GM12878 (cell line): ENCODE results near the gene OR6T1. TPM values are rescaled to one million over a fixed set of nuclear protein-coding genes. Genes with fewer than 3 reads are reported as not detected.

Experiments used
- ATAC-seq: fragments of 200-7000 bp; cut with Tn5 transposase; 3 replicates; pipeline ENCODE4 v1.9.1; 2020; ENCODE audit warnings: mild to moderate bottlenecking, moderate library complexity
- BruUV-seq: library from RNA; stranded (reverse); fragments of 400-500 nt; replicated peaks from 2 replicates; lab custom pipeline; 2021; lab: Mats Ljungman, UMichigan
- CTCF ChIA-PET: fragments of 300-600 bp; sonication (Branson Sonifier 250); formaldehyde crosslinking; extraction: SDS; loops from one replicate; lab custom pipeline; 2021; ENCODE audit warnings: inconsistent platforms; lab: Yijun Ruan, JAX
- POLR2A ChIA-PET: fragments of 350-600 bp; formaldehyde crosslinking; extraction: SDS; loops from one replicate; lab custom pipeline; 2021; ENCODE audit warnings: inconsistent platforms; lab: Charles Lee
- RAD21 ChIA-PET: fragments of 300-600 bp; sonication (Branson Sonifier 250); formaldehyde crosslinking; loops from one replicate; lab custom pipeline; 2023; ENCODE audit warnings: antibody characterized with exemption; ENCODE audit not compliant: unreplicated experiment; lab: Charles Lee
- SMC1A ChIA-PET: fragments of 300-600 bp; sonication (Branson Sonifier 250); formaldehyde crosslinking; loops from one replicate; lab custom pipeline; 2023; ENCODE audit not compliant: unreplicated experiment, uncharacterized antibody; lab: Charles Lee
- DNase-seq: peaks from one replicate; pipeline ENCODE4 v3.0.0-alpha.2; 2011; ENCODE audit warnings: low read depth, low spot score
- FAIRE-seq: peaks from 3 replicates; lab custom pipeline; 2011; peaks lifted over from hg19 to GRCh38; lab: Jason Lieb, UNC
- H2AFZ ChIP-seq: 2 replicates; pipeline ENCODE4 v1.6.0; 2011; ENCODE audit warnings: low read depth, low read length, control low read depth; ENCODE audit not compliant: control insufficient read depth
- H3K27ac ChIP-seq: 2 replicates; pipeline ENCODE4 v1.5.1; 2011; ENCODE audit warnings: control low read depth; ENCODE audit not compliant: control insufficient read depth, insufficient read depth
- H3K27me3 ChIP-seq, 2 experiments: replicated peaks in 1 of 2; 2 replicates each; pipeline versions ENCODE4 v1.6.0 to v1.6.1; 2011; ENCODE audit warnings: low read length in 1 of 2; ENCODE audit not compliant: control insufficient read depth in 2 of 2, insufficient read depth in 2 of 2
- H3K36me3 ChIP-seq, 2 experiments: 2 replicates each; pipeline ENCODE4 v1.5.1; 2011; ENCODE audit warnings: low read length in 1 of 2; ENCODE audit not compliant: control insufficient read depth in 2 of 2, insufficient read depth in 2 of 2
- H3K4me1 ChIP-seq: 2 replicates; pipeline ENCODE4 v1.6.1; 2011; ENCODE audit warnings: mild to moderate bottlenecking, low read length, moderate library complexity, mixed read lengths; ENCODE audit not compliant: control insufficient read depth, insufficient read depth
- H3K4me2 ChIP-seq: 2 replicates; pipeline ENCODE4 v1.6.0; 2011; ENCODE audit warnings: control low read depth; ENCODE audit not compliant: control insufficient read depth, insufficient read depth
- H3K4me3 ChIP-seq: fragments of 200-600 bp; sonication (generic); 2 replicates; pipeline ENCODE4 v1.5.1; 2016
- H3K79me2 ChIP-seq: 2 replicates; pipeline ENCODE4 v1.6.0; 2011; ENCODE audit warnings: low read length; ENCODE audit not compliant: control insufficient read depth, insufficient read depth
- H3K9ac ChIP-seq: 2 replicates; pipeline ENCODE4 v1.8.0; 2011; ENCODE audit warnings: low read length, control low read depth, mixed read lengths; ENCODE audit not compliant: control insufficient read depth, insufficient read depth
- H3K9me3 ChIP-seq: replicated peaks from 3 replicates; pipeline ENCODE4 v1.5.1; 2011; ENCODE audit warnings: mild to moderate bottlenecking, low read length; ENCODE audit not compliant: control insufficient read depth, insufficient read depth
- H4K20me1 ChIP-seq: 2 replicates; pipeline ENCODE4 v1.6.0; 2011; ENCODE audit not compliant: control insufficient read depth, insufficient read depth
- CEBPB ChIP-seq, 2 experiments: fragments of 150-350 bp in 1 of 2; IDR thresholded peaks; 2 replicates each; pipeline ENCODE4 v1.6.1; 2012 to 2014; ENCODE audit warnings: low read depth in 2 of 2, low read length in 2 of 2, borderline replicate concordance in 1 of 2, inconsistent platforms in 1 of 2
- CEBPZ ChIP-seq: fragments of 150-350 bp; IDR thresholded peaks from 2 replicates; pipeline ENCODE4 v1.6.1; 2016; ENCODE audit warnings: low read depth, low read length
- CREM ChIP-seq: IDR thresholded peaks from 2 replicates; pipeline ENCODE4 v1.6.1; 2014; ENCODE audit warnings: antibody characterized with exemption, low read depth
- ESRRA ChIP-seq: IDR thresholded peaks from 2 replicates; pipeline ENCODE4 v1.6.1; 2012; ENCODE audit warnings: mild to moderate bottlenecking, low read length, improper control_type of control experiment
- HDAC2 ChIP-seq: fragments of 200-600 bp; sonication (generic); IDR thresholded peaks from 2 replicates; pipeline ENCODE4 v1.6.1; 2017
- IRF4 ChIP-seq: IDR thresholded peaks from 2 replicates; pipeline ENCODE4 v1.6.1; 2011; ENCODE audit warnings: low read depth, low read length
- MYC ChIP-seq: IDR thresholded peaks from 2 replicates; pipeline ENCODE4 v1.6.1; 2011; ENCODE audit warnings: mild to moderate bottlenecking, low read length, moderate library complexity, inconsistent platforms; ENCODE audit not compliant: insufficient read depth, insufficient replicate concordance, insufficient read length, severe bottlenecking
- NBN ChIP-seq: fragments of 450-650 bp; IDR thresholded peaks from 2 replicates; pipeline ENCODE4 v1.6.1; 2016
- NR2C1 ChIP-seq: fragments of 450-650 bp; IDR thresholded peaks from 2 replicates; pipeline ENCODE4 v1.6.1; 2017; ENCODE audit warnings: antibody characterized with exemption, mild to moderate bottlenecking, moderate library complexity
- PML ChIP-seq: IDR thresholded peaks from 2 replicates; pipeline ENCODE4 v1.6.1; 2012; ENCODE audit warnings: low read length, inconsistent platforms
- SP1 ChIP-seq: IDR thresholded peaks from one replicate; pipeline ENCODE4 v1.6.1; 2011; ENCODE audit warnings: low read depth, low read length
- STAT3 ChIP-seq: IDR thresholded peaks from 2 replicates; pipeline ENCODE4 v1.6.1; 2011; ENCODE audit warnings: low read depth, low read length, improper control_type of control experiment
- YY1 ChIP-seq: IDR thresholded peaks from 2 replicates; pipeline ENCODE4 v1.6.1; 2011; ENCODE audit warnings: low read depth, mild to moderate bottlenecking, low read length
- ZNF687 ChIP-seq: fragments of 450-650 bp; IDR thresholded peaks from 2 replicates; pipeline ENCODE4 v1.6.1; 2017; ENCODE audit warnings: mild to moderate bottlenecking, moderate library complexity
- WGBS: methylation state at CpG from one replicate; pipeline ENCODE4 v1.1.6; 2016; ENCODE audit warnings: low lambda C conversion rate; ENCODE audit not compliant: insufficient replicate concordance, insufficient coverage; ENCODE audit errors: missing lambda C conversion rate; 5-methylcytosine and 5-hydroxymethylcytosine counted together
- in situ Hi-C: fragments of 300-500 bp; cut with MboI; formaldehyde crosslinking; loops from 9 replicates; pipeline ENCODE4 v1.14.3; 2018; ENCODE audit warnings: mixed read lengths
- intact Hi-C: fragments of 100-400 bp; cut with micrococcal nuclease; formaldehyde crosslinking; loops from one replicate; pipeline ENCODE4 v1.14.2; 2022; ENCODE audit not compliant: unreplicated experiment
- polyA plus RNA-seq, 11 experiments: library from polyadenylated mRNA; depleted of rRNA in 4 of 11; unstranded in 6 of 11; stranded (reverse) in 5 of 11; fragments of >200 nt; fragmentation: Nextera tagmentation in 4 of 11; fragmentation: Illumina TruSeq in 1 of 11; extraction: Ambion mirVana in 4 of 11; extraction: Trizol in 1 of 11; gene quantifications; 1 replicate in 1 of 11; 2 replicates in 10 of 11; pipeline versions ENCODE4 v1.2.1 to v1.2.3, GENCODE V29; 2011 to 2016; ENCODE audit warnings: inconsistent platforms in 2 of 11, missing spikeins in 2 of 11, low read depth in 1 of 11
- total RNA-seq, 4 experiments: library from RNA; depleted of rRNA in 3 of 4; stranded (reverse); fragments of >200 nt in 3 of 4; fragmentation: Illumina TruSeq in 1 of 4; extraction: Trizol in 1 of 4; gene quantifications; 2 replicates each; pipeline versions ENCODE4 v1.2.1 to v1.2.3, GENCODE V29; 2013 to 2021
- TF ChIP-seq, protein P1 (sequence below): IDR thresholded peaks from 2 replicates; pipeline ENCODE4 v1.6.1; 2012; ENCODE audit warnings: low read depth, low read length, improper control_type of control experiment

OR6T1 gene
- total and polyA plus RNA-seq, 10 of the 15 experiments (the other 5 are each of a cell fraction or from before 2014, with no cell fraction given), result not detected

DNA sequence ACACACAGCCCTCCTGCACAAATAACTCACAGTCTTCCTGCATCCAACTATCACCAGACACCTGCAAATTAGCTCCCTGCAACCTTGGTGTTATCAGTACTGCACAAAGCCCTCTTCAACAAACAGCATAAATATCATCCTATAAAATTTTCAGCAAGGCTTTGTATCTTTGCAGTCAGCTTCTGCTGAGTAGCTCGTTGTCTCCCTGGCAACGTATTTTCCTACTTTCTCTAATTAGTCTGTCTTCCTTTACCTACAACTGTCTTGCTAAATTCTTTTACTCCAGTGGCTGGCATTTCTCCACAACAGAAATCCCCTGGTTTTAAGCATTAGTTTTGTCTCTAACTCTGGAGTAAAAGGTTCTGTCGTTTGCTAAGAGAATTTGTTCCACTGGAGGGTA, 37.8 kb downstream of the OR6T1 start:
- no peaks in the 10 kb centered on the region for H4K20me1 ChIP-seq
- no peak overlapping the region for H3K9ac ChIP-seq
- FAIRE-seq (no peak), ATAC-seq (no peak), DNase-seq (no peak)
- no peaks in the 10 kb centered on the region; a peak in 1 of 4 replicates for H3K27me3 ChIP-seq
- in situ Hi-C loops (no loop called here), intact Hi-C loops (no loop called here)
- RAD21 ChIA-PET, result no interaction called here
- H3K36me3 ChIP-seq, result no peaks in the 10 kb centered on the region
- no peaks in the 10 kb centered on the region for H3K9me3 ChIP-seq
- H3K79me2 ChIP-seq, result no peaks in the 10 kb centered on the region
- 0% methylated on average over 3 of the region's 3 CpGs for WGBS
- H3K4me2 ChIP-seq, result no peak overlapping the region
- peaks cover 6% of the 10 kb centered on the region; the same call in 1 of the 2 replicates for H3K4me1 ChIP-seq
- no peak overlapping the region for H2AFZ ChIP-seq
- no peak overlapping the region for H3K27ac ChIP-seq
- SMC1A ChIA-PET, result no interaction called here
- no TSS peak for BruUV-seq
- H3K4me3 ChIP-seq, result no peak overlapping the region
- POLR2A ChIA-PET, result no interaction called here
- CTCF ChIA-PET, result no interaction called here
- no peak for TF ChIP-seq SP1
- no peak for TF ChIP-seq CEBPB (IDR thresholded peaks at IDR 0.05; ENCODE audit: borderline replicate concordance in 1 of 2, low read depth in 2 of 2, low read length in 2 of 2)
- no peak for TF ChIP-seq STAT3
- TF ChIP-seq ESRRA, result no peak
- no peak for TF ChIP-seq PML
- no peak for TF ChIP-seq IRF4
- no peak for TF ChIP-seq NBN
- no peak for TF ChIP-seq NR2C1
- TF ChIP-seq, protein P1, sequence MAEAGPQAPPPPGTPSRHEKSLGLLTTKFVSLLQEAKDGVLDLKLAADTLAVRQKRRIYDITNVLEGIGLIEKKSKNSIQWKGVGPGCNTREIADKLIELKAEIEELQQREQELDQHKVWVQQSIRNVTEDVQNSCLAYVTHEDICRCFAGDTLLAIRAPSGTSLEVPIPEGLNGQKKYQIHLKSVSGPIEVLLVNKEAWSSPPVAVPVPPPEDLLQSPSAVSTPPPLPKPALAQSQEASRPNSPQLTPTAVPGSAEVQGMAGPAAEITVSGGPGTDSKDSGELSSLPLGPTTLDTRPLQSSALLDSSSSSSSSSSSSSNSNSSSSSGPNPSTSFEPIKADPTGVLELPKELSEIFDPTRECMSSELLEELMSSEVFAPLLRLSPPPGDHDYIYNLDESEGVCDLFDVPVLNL, result no peak
- no peak for TF ChIP-seq HDAC2
- TF ChIP-seq CEBPZ, result no peak
- TF ChIP-seq ZNF687, result no peak
- no peak for TF ChIP-seq MYC
- no peak for TF ChIP-seq YY1
- TF ChIP-seq CREM, result no peak
